GM21576 (cell line): ENCODE measurements around the gene ATP2B3.

Experiments
- ATAC-seq: cut with Tn5 transposase; IDR thresholded peaks from one replicate; pipeline ENCODE4 v1.9.1; 2021; ENCODE audit warnings: mild to moderate bottlenecking, moderate library complexity; ENCODE audit not compliant: unreplicated experiment

ATP2B3 gene

GRCh38 chrX:153631907-153632594 is 114.6 kb downstream of the ATP2B3 start:
- no peak for ATAC-seq
